ENCODE results near the gene LHFPL6.

GRCh38 chr13:39419876-39420275 is 183.1 kb downstream of the LHFPL6 start:
- no peak for TF ChIP-seq CTCF (IDR thresholded peaks at IDR 0.05; ENCODE audit: low read length)
- no peak for TF ChIP-seq EZH2 (optimal IDR thresholded peaks at IDR 0.05; ENCODE audit: low read depth, low read length)

All from MM.1S (cell line).